Activated CD4-positive, CD25-positive, alpha-beta regulatory T cell treated with anti-CD3 and anti-CD28 coated beads, Interleukin-2, amount 50 U/mL, for 16 hours (primary cell): ENCODE measurements around the gene NADSYN1.

ENCODE experiments used
- DNase-seq: peaks from one replicate; pipeline ENCODE4 v3.0.0-alpha.2; 2020; ENCODE audit warnings: low read depth, low spot score

NADSYN1 gene

DNA sequence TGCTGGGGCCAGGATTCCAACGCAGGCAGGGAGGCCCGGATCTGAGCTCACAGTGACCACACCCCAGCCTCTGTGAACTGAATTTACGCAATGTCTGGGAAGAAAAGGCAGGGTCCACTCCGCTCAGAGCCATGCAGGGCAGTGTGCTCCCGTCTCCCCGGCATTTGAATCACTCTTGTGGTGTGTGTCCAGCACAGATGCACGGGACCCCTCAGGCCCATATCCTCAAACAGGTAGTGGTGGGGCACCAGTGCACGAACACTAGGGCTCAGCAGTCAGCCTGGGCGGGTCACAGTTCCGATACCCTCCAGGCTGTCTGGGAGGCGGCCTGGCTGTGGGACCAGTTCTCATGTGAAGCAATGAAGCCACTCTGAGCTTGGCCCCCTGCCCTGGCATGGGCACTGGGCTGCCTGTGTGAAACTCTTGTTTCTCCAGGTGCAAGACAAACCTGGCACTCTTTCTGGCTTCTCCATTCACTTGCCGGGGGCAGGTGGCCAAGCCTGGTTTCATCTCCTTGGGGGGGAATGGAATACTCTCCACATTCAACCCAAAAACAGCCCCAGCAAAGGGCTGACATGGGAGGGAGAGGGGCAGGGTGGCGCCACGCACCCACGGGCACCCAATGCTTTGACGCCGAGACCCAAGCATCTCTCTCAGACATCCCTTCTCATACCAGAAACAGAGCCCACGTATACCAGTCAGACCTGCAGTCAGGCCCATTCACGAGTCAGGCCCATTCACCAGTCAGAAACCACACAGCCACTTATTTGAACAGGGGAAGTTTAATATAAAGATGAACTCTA, 19.2 kb upstream of the NADSYN1 start:
- no peak for DNase-seq

DNA sequence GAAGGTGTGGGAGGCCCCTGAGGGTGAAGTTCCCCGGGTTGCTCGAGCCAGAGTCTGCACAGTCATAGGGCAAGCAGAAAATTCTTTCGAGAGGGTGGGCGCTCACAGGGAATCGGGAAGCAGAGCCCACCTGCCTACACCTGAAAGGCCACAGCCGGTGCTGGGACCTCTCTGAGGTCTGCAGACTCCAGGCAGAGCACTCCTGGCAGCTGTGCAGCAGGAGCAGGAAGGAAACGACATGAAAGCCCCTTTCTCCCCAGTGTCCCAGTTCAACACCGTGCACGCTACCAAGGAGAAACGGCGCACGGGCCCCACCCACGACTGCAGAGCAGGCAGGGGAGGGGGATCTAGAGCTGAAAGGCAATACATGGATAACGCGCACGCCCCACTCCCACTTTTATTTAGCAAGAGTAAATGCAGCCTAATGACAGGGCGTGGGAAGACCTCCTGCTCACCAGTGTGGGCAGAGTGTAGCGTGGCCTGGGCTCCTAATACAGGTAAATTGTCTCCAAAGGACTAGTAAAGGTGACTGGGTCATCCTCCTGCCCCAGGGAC, 18.4 kb upstream of the NADSYN1 start:
- no peak for DNase-seq

DNA sequence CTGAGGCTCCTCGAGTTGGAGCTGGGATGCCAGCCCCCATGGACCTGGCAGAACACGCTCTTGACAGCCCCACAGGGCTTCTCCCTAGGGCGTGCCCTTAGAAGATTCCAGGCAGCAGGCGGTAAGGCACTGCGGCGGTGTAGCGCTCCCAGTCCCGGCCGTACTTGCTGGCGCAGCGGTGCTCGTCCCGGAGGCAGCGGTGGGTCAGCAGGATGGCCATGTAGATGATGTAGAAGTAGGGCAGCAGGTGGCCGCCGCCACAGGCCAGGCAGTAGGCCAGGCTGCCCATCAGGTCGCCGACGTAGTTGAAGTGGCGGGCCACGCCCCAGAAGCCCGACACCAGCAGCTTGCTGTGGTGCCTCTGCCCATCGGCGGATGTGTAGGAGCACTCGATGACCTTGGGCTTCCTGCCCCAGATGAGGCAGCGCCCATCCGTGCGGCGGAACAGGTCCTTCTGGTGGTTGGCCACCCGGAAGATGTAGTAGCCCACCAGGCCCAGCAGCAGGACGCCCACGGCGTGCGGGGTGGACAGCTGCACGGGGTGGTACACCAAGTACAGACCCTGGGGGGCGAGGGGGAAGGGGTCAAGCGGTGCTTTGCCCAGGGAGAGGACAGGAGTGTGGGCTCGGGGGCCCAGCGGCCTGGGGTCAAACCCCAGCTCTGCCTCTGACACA, 17.6 kb upstream of the NADSYN1 start:
- no peak for DNase-seq

DNA sequence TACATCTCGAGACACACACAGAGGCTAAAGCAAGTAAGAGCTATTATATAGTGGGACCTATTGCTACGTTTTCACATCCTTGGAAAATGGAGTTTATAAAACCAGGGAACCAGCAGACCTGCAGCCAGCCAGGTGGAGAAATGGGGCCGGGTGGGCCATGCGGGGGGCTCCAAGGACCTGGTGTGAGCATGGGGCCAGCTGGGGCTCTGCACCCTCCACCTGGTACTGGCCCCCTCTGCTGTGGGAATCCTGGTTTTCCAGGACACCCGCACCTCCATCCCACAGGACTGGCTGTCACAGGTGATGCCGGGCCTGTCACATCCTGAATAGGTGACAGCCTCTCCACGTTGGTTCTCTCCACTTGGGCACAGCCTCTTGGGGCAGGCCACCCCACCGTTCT, 16.1 kb upstream of the NADSYN1 start:
- DNase-seq, result no peak

DNA sequence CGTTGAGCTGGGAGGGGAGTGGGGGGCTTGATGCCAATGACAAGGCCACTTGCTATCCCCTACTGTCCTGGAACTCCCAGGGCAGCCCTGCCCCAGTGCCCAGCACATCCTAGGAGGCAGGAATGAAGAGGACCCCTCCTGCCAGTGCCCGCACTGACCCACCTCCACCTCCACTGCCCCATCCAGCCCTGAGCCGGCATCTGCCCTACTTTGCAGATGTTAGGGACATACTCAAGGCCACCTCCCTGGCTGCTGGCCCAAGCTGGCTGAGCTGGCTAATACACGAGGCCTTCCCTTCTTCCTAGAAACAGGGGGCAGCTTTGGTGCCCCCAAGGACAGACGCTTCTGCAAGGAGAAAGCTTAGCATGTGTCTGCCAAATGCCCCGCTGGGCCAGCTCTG, 15.6 kb upstream of the NADSYN1 start:
- DNase-seq, result no peak

DNA sequence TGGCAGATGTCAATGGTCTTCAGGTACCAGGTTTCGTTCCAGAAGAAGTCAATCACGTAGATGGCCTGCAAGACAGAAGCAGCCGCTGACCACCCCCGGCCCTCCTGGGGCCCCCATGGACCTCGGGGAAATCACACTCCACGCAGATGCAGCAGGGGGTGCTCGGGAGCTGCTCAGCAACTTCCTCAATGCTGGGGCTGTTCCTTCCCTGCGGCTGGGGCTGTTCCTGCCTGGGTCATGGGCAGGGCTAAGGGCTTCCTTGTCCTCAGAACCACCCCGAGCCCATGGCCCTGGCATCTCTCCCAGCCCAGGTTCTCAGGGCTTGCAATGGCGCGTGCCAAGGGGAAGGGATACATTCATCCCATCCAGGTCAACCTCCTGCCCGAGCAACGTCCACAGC, 15.1 kb upstream of the NADSYN1 start:
- no peak for DNase-seq

DNA sequence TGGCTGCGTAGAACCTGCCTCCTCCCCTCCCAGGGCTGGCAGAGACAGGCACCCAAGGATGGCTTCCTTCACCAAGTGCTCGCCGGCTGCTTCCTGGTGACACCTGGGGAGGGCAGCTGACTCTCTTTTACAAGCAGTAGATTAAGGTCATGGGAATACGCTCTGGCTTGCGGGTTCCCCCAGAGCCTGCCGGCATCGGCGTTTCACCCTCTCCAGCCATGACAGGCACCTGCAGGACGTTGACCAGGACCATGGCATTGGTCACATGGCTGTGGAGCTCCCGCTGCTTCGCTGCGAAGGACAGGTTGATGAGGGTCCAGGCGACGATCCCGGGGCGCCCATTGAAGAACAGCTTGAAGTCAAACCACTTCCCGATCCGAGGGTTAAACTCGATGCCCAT, 14.4 kb upstream of the NADSYN1 start:
- DNase-seq, result no peak

DNA sequence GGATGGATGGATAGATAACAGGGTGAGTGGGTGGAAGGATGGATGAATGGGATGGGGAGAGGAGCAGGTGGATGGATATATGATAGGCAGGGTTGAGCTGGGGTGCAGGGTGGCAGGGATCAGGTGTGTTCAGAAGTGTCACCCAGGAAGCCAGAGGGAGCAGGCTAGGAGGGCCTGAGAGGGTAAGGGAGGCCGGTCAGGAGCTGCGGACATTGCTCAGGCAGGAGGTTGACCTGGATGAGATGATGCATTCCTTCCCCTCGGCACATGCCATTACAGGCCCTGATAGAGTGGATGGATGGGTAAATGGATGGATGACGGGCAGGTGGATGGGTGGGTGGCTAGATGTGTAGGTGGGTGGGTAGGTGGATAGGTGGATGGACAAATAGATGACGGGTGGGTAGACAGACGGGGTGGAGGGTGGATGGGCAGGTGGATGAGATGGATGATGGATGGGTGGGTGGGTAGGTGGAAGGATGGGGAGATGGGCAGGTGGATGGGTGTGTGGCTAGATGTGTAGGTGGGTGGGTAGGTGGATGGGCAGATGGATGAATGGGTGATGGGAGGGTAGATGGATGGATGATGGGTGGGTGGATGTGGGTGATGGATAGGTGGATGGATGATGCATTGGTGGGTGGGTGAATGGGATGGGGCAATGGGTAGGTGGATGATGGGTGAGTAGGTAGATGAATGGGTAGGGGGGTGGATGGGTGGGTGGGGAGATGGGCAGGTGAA, 12.8 kb upstream of the NADSYN1 start:
- no peak for DNase-seq

DNA sequence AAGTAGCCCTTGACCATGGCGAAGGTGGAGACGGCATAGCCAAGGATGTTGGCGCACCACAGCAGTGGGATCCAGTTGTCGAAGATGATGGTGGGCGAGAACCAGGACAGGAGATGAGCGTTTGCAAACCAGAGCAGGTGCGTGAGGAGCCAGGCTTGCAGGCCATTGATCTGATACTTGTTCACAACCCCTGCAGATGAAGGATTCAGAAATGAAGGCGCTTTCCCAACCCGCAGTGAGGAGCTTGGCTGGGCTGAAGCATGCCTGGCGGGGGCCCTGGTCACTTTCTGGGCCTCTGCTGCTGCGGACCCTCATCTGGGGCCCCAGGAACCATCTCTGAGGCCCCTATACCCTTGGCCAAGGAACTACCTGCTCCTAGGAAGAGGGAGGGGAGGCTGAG, 11.8 kb upstream of the NADSYN1 start:
- DNase-seq, result no peak

DNA sequence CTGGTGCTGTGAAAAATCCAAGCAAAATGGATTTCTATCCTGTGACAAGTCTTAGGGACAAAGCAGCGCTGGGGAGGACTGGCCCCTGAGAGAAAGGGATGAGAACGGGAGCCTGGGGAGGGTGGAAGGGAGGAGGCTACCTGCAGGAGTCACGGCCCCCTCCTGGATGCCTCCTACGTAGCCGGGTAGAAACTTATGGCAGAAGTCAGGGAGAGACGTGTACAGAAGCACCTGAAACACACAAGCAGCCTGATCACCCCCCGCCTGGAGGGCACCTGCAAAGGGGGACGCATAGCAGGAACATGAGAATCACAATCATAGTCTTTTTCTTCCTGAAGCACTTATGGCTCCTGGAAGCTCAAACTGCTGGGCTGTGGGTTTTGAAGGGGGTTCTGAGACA, 10.9 kb upstream of the NADSYN1 start:
- no peak for DNase-seq

DNA sequence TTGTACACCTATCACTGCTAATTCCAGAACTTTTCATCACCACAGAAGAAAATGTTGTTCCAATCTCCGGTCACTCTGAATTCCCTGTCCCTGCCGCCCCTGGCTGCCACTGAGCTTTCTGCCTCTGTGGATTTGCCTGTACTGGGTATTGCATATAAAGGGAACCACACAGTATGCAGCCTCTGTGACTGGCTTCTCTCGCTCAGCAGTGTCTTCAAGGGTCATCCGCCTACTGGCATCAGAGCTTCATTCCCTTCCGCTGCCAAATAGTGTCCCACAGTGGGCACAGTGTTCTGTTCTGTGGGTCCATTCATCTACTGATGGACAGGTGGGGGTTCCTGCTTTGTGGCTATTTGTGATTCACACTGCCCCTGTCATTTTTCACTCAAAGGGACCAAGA, 10.1 kb upstream of the NADSYN1 start:
- DNase-seq, result no peak

DNA sequence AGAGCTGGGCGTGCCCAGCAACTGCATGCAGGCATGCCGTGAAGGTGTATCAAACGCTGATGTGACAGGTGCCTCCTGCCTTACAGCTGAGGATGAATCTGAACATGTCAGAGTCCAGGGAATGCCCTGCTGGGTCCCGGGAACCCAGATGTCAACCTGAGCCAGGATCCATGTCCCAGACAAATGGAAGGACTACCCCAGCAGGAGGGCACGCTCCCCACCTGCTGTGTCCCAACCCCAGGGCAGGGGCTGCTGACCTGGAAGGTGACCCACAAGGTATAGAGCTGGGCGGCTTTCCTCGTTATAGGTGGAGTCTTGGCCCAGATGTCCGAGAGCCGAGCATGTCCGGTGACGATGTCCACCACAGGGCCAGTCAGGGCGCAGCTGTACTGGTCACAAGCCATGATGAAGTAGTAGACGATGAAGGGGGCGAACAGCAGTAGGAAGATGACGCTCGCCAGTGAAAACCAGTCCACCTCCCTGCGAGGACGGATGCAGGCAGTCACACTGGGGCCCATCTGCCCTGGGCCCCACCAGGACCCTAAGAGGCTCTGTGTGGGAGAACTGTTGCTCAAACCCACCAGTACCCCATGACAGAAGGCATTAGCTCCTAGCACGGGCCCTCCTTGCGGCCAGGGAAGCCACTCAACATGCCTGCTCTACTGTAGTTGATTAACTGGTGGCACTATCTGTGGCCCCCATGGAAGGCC, 9.1 kb upstream of the NADSYN1 start:
- no peak for DNase-seq

DNA sequence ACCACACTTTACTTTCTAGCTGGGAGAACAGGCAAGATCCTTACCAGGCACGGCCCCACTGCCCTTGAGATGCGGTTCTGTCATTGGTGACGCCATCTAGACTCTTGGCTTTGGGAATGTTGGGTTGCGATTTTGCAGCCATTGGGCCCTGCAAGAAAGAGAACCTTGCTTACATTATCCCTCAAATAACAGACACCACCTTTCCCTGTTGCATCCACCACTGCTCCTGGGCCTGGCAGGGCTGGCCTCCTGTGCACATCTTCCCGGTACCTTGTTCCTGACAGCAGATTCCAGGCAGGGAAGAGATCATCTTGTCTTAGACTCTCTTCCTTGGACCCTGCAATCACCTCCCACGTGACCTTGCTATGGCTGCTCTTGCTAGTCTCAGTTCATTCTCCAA, 8.2 kb upstream of the NADSYN1 start:
- DNase-seq, result no peak

DNA sequence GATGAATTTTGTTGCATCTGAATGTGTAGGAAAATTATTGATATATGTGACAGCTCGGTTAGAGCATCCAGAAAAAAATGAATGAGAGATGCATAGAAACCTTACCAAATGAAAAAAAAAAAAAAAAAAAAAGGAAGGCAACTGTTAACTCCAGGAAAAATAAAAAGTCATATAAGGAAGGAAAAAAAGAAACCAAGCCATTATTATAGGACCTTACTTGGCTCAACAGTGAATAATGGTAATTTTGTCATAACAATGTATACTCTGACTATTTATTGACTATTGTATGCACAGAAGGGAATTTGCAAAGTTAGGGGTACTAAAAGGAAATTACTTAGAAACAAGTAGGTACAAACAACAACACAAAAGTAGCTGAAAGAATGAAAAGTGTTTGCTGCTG, 6.9 kb upstream of the NADSYN1 start:
- no peak for DNase-seq

DNA sequence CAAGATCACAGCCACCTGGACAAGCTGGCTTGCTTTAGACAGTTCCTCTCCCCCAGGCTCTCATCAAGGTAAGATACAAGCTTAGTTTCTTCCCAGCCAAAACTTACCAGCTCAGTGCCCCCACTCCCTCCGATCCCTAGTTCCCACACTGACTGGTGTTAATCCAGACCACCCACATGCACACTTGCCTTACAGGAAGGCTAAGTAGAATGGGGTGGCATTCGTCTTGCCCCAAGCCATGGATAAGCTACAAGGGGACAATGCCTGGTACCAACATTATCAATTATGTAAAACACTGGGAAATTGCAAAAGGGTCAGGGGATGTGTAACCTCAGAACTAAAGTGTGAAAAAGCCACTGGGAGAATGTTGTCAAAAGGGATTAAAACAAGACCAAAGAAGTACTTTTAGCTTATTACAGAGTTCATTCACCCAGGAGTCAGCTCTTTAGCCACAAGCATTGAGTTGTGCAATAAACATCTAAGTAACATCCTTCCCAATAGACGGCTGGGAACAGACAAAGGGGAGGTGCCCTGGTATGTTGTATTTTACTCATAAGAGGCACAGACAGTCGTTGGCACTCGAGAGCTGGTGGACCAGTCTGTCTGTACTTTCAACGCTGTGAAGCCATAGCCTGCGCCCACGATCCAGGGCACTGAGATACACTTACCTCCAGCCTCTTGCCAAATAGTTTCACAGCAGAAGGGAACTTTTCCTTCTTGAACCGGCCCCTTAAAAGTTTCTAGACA, 5.9 kb upstream of the NADSYN1 start:
- DNase-seq, result no peak

DNA sequence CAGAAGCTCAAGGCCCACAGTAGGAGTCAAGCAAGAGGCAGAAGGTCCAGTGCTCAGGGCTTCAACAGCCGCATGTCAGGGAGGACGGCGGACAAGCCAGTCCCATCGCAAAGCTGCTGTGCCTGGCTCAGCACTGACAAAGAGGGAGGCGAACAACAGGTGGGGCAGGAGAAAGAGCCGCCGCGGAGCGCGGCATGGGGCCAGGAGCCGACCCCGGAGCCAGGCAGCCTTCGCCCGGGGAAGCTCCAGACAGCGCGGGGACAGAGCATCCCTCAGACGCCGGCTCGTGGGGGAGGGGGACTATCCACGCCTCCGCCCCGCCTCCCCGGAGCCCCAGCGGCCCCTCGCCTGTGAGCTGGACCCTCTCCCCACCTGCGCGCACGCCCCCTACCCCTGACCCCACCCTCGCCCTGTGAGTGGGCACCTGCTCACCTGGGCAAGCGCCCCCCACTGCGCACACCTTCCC, 5.2 kb upstream of the NADSYN1 start:
- no peak for DNase-seq

DNA sequence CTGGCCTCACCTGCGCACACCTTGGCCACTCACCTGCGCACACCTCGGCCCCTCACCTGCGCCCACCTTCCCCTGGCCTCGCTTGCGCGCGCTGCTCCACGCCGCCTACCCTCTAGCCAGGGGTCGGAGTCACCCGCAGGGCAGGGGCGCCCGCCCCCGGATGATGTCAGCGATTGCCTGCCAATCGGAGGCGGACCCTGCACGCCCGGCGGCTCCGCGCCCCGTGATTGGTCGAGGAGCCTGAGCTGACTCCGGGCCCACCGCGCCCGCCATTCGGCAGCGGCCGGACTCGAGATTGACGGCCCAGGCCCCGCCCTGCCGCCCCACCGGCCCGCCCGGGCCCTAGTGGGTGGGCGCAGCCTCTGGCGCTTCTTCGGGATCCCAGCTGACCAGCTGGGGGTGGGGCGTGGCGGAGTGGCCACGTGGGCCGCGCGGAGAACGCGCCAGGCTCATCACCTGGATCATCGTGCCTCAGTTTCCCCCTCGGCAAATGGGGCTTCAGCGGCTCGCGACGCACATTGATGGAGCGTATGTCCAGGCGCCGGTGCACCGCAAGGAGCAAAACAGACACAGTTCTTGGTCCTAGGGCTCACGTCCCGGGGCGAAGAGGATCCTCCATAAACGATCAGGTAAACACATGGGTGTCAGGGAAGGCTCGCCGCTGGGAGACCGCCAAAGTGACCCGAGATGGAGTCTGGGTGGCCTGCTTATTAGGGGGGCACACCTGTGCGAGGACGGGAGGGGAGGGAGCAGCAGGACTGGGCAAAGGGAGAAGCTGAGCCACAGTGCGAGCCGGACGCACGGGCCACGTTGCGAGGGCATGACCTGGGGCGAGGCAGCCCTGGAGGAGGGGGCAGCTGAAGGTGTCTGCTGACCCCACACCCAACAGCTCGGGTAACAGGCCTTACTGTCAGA, 4.5 kb upstream of the NADSYN1 start, which contains the start of gene DHCR7:
Gene DHCR7 (minus strand): TSS at position 137 of the 915 bp plus-strand sequence. CDS start 3,441 bp downstream, outside the sequence.
- DNase-seq, result peak; percentile 84

DNA sequence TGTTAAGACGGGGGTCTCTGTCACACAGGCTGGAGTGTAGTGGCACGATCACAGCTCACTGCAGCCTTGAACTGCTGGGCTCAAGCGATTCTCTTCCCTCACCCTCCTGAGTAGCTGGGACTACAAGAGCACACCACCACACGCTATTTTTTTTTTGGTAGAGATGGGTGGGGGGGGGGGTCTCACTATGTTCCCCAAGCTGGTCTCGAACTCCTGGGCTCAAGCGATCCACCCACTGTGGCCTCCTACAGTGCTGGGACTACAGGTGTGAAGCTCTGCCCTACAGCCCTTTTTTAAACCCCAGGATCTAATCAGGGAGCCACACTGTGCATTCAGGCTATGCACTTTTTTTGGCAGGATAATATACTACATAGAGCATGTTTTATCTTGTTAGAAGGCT, 3.4 kb upstream of the NADSYN1 start:
- no peak for DNase-seq

DNA sequence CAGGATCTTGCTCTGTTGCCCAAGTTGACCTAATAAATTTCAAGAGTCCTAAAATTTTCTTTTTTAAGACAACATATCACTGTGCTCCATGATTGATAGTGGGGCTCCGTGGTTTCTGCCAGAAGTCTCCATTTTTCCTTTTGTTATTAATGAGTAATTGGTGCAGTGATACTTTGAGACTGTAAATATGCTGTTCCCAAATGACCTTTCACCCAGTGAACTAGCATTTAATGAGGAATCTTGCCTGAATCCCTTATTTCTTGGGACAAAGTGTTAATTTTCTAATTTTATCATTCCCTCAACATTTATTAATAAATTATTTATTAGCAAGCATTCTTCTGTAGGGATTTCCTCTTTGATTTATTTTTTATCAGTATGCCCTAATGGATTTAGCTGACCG, 2.5 kb upstream of the NADSYN1 start:
- DNase-seq, result no peak

DNA sequence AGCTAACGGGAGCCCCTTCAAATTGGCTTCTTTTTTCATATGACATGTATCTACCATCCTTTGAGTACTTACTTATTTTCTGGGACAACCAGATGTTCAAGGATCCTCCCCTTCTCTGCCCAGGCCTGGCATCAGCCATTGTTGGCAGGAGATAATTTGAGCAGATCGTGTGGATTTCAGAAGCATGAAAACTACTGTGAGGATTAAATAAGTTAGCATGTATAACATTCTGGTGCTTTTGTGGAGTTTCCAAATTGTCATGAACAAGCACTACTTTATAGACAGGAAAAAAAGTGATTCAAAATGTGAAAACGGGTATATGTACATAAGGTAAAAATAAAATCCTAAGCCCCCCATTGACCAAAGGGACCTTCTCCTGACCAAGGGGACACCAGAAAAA, 2.1 kb upstream of the NADSYN1 start:
- DNase-seq, result no peak
